ENCODE data around the gene PHAX.
"Not testable (repeated sequence)": the region's sequence is repeated elsewhere in the genome, so short reads cannot be mapped to it uniquely, and the experiment has no call there.

PHAX gene

DNA sequence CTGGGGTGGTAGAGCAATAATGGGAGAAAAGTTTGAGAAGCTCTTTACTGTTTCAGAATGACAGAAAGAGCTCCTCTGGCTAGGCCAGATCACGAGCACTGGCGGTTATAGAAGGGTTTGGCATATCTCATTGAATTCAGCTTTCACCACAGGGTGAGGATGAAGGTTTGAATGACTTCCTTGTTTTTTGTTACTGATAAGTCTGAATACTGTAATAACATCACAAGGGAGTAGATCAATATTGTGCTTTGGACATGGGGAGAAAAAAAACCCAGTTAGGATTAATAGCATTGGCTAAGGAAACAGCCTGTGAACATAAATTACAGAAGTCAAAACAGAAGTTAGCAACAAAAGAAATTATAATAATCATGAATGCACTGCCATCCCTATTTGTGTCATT is 9.4 kb downstream of the PHAX start:
- no peak overlapping the region for H3K27ac ChIP-seq
- TF ChIP-seq, protein P1, sequence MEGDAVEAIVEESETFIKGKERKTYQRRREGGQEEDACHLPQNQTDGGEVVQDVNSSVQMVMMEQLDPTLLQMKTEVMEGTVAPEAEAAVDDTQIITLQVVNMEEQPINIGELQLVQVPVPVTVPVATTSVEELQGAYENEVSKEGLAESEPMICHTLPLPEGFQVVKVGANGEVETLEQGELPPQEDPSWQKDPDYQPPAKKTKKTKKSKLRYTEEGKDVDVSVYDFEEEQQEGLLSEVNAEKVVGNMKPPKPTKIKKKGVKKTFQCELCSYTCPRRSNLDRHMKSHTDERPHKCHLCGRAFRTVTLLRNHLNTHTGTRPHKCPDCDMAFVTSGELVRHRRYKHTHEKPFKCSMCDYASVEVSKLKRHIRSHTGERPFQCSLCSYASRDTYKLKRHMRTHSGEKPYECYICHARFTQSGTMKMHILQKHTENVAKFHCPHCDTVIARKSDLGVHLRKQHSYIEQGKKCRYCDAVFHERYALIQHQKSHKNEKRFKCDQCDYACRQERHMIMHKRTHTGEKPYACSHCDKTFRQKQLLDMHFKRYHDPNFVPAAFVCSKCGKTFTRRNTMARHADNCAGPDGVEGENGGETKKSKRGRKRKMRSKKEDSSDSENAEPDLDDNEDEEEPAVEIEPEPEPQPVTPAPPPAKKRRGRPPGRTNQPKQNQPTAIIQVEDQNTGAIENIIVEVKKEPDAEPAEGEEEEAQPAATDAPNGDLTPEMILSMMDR (conservative IDR thresholded peaks at IDR 0.05) = no peak

DNA sequence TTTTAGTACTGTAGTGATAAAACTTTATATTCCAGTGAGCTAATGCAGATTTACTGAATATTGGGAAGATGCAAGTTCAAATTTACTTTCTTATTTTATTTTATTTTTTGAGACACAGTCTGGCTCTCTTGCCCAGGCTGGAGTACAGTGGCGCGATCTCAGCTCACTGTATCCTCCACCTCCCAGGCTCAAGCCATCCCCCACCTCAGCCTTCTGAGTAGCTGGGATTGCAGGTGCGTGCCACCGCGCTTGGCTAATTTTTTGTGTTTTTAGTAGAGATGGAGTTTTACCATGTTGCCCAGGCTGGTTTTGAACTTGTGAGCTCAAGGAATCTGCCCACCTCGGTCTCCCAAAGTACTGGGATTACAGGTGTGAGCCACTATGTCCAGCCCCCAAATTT is 9.9 kb downstream of the PHAX start:
- H3K27ac ChIP-seq = no peak overlapping the region
- TF ChIP-seq, protein P1 (conservative IDR thresholded peaks at IDR 0.05) = no peak

DNA sequence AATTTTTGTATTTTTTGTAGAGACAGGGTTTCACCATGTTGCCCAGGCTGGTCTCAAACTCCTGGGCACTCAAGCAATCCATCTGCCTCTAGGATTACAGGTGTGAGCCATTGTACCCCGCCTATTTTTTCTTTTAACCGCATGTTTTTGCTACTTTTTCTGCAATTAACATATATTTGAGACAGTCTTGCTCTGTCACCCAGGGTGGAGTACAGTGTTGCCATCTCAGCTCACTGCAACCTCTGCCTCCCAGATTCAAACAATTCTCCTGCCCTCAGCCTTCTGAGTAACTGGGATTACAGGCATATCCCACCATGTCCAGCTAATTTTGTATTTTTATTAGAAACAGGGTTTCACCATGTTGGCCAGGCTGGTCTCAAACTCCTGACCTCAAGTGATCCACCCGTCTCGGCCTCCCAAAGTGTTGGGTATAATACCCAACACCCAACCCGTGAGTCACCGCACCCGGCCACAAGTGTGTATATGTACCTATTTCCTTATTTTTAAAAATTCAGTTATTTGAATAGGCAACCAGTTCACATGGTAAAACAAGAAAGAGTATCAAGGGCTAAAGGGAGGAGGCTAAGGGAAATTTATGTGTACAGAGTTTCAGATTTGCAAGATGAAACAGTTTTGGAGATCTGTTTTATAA is 13.3 kb downstream of the PHAX start:
- H3K27ac ChIP-seq = no peak overlapping the region
- TF ChIP-seq, protein P1 (conservative IDR thresholded peaks at IDR 0.05) = no peak

DNA sequence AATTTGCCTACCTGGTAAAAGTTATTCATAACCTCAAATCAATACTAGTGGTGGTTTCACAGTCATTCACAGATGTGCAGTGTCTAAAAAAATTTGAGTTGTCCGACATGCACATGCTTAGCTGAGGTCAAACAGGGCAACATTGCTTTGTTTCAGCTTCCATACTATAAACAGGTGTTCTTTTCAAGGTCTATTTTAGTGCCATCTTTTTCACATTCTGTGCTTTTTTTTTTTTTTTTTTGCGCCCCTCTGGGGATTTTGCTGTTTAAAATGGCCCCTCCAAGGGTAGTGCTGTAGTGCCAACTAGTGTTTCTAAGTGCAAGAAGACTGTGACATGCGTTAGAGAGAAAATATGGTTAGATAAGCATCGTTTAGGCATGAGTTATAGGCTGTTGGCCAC is 14.5 kb downstream of the PHAX start:
- TF ChIP-seq, protein P1 (conservative IDR thresholded peaks at IDR 0.05) = no peak
- H3K27ac ChIP-seq = no peak overlapping the region

DNA sequence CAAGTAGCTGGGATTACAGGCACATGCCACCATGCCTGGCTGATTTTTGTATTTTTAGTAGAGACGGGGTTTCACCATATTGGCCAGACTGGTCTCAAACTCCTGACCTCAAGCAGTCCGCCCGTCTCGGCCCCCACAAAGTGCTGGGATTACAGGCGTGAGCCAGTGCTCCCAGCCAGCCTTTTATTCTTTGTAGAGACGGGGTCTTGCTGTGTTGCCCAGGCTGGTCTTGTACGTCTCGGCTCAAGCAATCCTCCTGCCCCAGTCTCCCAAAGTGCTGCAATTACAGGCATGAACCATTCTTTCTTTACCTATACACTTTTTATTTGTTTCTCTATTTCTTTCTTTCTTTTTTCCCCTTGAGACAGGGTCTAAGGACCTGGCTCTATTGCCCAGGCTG is 16.9 kb downstream of the PHAX start:
- not testable (repeated sequence) for H3K27ac ChIP-seq

DNA sequence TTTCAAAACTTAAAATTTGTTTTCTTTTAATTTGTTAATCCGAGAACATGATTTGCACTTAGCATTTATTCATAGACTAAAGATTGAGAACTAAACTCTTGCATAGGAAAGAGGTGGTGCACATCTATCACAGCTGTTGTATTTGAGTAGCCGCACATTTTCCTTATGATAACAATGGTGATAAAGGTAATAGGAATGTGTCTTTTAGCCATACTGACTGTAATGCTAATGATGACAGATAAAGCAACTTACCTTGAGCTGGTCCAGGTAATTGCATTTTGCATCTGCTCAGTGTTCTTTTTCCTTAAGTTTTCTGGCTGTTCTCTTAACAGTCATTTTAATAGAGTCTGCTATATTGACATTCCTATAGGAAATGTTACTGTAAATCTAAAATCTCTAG is 19.0 kb downstream of the PHAX start:
- no peak overlapping the region for H3K27ac ChIP-seq
- TF ChIP-seq, protein P1 (conservative IDR thresholded peaks at IDR 0.05) = no peak

DNA sequence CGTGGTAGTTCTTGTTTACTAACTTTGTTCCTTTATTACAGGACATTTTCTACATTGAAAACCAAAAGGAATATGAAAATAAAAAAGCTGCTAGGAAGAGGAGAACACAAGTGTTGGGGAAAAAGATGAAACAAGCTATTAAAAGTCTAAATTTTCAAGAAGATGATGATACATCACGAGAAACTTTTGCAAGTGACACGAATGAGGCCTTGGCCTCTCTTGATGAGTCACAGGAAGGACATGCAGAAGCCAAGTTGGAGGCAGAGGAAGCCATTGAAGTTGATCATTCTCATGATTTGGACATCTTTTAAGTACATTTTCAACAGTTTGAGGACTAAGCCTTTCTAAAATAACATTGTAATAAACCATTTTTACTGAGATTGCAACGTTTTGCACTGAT is 23.8 kb downstream of the PHAX start:
- no peak overlapping the region for H3K27ac ChIP-seq
- TF ChIP-seq, protein P1 (conservative IDR thresholded peaks at IDR 0.05) = no peak

DNA sequence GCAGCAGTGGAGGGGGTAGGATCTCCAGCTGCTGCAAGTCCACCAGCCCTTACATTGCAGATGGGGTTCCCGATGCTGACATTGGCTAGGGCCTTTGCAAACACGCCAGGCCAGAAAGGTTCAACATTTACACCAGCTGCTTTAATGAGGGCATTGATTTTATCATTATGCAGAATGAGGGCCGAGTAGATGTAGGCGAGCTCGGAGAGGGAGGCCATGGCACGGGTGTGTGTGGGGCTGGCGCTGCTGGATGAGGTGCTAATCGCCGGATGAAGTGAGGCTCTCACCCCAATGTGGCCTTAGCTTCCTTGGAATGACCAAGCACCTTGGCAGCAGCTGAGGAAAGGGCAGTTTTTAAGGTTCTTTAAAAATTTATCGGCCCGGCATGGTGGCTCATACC is 27.4 kb downstream of the PHAX start:
- no peak overlapping the region for H3K27ac ChIP-seq
- TF ChIP-seq, protein P1 (conservative IDR thresholded peaks at IDR 0.05) = no peak
